ENCODE measurements around the gene KIZ.

The KIZ gene

GRCh38 chr20:21258411-21258810, 132.5 kb downstream of the KIZ start:
- no peak for DNase-seq (ENCODE audit: extremely low read depth in 1 of 2, low read depth in 1 of 2)

- DNase-seq (ENCODE audit: extremely low read depth in 1 of 2, low read depth in 1 of 2): no peak
Observed at GRCh38 chr20:21259346-21259745, 133.5 kb downstream of the KIZ start.

GRCh38 chr20:21262812-21263211, 136.9 kb downstream of the KIZ start:
- no peak for DNase-seq (ENCODE audit: extremely low read depth in 1 of 2, low read depth in 1 of 2)

- DNase-seq (ENCODE audit: extremely low read depth in 1 of 2, low read depth in 1 of 2): no peak
Observed at GRCh38 chr20:21265261-21266190, 139.6 kb downstream of the KIZ start.

GRCh38 chr20:21266191-21266536, 140.3 kb downstream of the KIZ start:
- no peak for DNase-seq (ENCODE audit: extremely low read depth in 1 of 2, low read depth in 1 of 2)

GRCh38 chr20:21269772-21270171, 143.9 kb downstream of the KIZ start:
- DNase-seq (ENCODE audit: extremely low read depth in 1 of 2, low read depth in 1 of 2): no peak

DNA sequence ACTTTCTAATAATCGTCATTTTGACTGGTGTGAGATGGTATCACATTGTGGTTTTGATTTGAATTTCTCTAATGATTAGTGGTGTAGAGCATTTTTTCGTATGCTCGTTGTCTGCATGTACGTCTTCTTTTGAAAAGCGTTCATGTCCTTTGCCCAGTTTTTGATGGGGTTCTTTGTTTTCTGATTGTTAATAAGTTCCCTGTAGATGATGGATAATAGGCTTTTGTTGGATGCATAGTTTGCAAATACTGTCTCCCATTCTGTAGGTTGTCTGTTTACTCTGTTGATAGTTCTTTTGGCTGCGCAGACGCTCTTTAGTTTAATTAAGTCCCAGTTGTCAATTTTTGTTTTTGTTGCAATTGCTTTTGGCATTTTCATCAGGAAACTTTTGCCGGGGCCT, 144.9 kb downstream of the KIZ start:
- no peak for DNase-seq (ENCODE audit: extremely low read depth in 1 of 2, low read depth in 1 of 2)

DNA sequence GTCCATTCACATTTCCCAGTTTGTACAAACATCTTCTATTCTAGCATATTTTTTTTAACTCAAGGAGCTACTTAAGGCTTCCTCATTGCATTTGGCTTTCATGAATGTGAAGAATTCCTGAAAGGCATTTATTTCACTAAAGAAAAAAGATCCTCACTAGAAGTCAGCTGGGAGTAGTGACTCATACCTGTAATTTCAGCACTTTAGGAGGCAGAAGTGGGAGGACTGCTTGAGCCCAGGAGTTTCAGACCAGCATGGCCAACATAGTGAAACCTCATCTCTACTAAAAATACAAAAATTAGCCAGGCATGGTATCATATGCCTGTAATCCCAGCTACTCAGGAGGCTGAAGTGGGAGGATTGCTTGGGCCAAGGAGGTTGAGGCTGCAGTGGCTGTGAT, 146.4 kb downstream of the KIZ start:
- no peak for DNase-seq (ENCODE audit: extremely low read depth in 1 of 2, low read depth in 1 of 2)

DNA sequence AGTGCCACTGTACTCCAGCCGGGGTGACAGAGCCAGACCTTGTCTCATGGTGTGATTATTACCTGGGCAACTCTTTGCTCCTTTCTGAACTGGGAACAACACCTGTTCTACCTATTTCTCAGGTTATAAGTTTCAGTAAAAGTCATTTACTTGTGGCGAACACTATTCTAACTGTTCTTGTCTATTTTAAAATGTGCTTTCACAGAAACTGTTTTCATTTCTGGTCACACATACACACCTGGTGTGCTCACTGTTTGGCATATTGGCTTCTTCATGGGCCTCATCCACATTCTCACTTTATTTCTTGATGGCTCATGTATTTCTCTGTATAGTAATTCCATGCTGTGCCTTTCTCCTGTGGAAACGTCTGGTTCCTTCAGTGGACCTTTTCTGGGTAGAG, 146.8 kb downstream of the KIZ start:
- DNase-seq (ENCODE audit: extremely low read depth in 1 of 2, low read depth in 1 of 2): no peak

DNA sequence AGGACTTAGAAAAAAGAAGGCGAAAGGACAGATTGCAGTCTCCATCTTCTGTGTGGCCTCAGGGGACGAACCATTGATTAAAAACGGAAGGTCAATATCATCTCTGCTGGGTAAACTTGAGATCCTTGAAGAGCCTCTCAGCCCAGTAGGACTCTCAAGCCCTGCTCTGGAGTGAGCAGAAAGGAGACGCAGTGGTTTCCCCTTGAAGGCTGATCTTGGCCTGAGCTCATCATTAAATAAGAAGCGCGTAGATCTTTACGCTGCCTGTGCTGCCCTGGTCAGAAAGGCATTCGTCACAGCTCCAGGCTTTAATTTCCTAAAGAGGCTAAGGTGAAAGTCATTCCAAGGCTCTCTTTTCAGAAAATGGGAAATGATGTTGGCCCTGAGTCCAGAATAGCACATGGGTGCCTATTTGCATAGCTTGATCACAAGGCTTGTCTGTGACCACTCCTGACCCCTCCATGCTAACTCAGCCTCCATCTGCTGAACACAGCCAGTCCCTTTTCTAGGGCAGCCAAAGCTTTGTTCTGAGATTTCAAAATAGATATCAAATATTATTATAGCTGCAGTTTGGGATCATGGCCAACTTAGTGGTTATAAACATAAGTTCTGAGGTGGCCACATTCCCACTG, 148.0 kb downstream of the KIZ start:
- DNase-seq (ENCODE audit: extremely low read depth in 1 of 2, low read depth in 1 of 2): no peak

DNA sequence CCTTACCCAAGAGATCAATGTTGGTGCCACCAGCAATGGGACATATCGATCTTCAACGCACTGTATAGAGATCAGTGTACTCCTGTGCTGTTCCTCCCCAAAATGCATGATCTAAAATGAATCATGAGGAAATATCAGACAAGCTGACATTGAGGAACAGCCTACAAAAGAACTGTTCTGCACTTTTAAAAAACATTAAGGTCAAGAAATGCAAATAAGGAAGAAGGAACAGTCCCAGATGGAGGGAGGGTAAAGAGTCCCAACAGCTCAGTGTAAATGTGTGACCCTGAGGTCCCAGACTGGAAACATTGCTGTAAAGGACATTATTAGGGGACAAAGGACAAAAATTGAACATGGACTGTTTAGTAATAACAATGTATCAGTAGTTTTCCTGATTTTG, 152.9 kb downstream of the KIZ start:
- no peak for DNase-seq (ENCODE audit: extremely low read depth in 1 of 2, low read depth in 1 of 2)

- DNase-seq (ENCODE audit: extremely low read depth in 1 of 2, low read depth in 1 of 2): no peak
Observed at GRCh38 chr20:21279706-21280521, 154.0 kb downstream of the KIZ start.

DNA sequence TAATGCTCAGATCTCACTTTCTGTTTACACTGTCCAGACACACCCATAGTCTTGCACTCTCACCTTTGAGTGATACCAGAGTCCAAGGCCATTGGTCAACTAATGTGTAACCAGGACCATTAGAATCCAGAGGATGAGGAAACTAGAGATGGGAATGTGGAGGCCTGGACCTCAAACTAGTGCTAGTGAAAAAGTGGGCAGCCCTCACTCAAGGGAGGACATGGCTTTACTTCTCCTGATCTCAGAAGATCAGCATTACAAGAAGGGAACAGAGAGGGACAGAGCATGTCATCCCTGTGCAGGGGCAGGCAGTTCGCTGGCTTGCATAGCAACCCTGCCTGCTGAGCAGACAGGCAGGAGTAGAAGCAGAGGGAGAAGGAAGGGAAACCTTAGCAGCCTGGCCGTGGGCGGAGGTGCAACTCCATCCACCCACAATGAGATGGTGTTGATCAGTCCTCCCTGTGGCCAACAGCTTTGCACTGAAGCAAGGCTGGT, 154.7 kb downstream of the KIZ start:
- no peak for DNase-seq (ENCODE audit: extremely low read depth in 1 of 2, low read depth in 1 of 2)

- DNase-seq (ENCODE audit: extremely low read depth in 1 of 2, low read depth in 1 of 2): no peak
Observed at GRCh38 chr20:21286775-21287174, 160.9 kb downstream of the KIZ start.

- no peak for DNase-seq (ENCODE audit: extremely low read depth in 1 of 2, low read depth in 1 of 2)
Observed at GRCh38 chr20:21288587-21289370, 162.9 kb downstream of the KIZ start.

GRCh38 chr20:21289651-21290050, 163.8 kb downstream of the KIZ start:
- DNase-seq (ENCODE audit: extremely low read depth in 1 of 2, low read depth in 1 of 2): no peak

DNA sequence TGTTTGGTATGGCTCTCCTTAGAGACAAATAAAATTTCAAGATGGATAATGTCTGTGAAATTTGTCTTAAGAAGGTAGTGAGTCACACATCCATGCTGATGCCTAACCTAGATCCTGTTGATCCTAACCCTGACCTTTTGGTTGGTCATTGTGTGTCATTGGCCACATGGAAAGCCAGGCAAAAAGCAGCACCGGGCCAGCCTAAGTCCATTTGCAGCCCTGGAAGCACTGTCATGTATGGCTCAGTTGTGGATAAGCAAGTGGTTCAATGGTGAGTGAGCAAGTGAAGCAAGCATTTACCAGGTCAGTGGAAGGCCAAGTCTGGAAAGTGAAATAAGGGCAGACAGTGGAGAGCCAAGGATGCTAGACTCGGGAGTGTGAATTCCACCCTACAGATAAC, 165.1 kb downstream of the KIZ start:
- DNase-seq (ENCODE audit: extremely low read depth in 1 of 2, low read depth in 1 of 2): no peak

DNA sequence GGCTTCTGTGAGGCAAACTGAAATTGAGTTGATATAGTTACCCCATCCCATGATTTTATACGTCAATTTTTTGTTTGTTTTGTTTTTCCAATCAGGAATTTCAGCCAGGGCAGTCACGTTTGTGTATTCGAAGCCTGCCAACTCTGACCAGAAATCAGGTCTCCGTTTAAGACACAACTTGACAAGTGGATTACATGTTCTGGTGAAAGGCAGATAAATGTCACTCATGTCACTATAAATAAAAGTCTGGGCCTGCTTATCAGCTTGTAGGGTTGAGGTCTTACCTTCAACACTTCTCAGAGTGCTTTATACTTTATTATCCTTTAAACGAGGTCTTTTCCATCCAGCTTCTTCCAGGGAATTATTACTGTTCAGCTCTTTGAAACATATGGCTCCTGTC, 168.9 kb downstream of the KIZ start:
- no peak for DNase-seq (ENCODE audit: extremely low read depth in 1 of 2, low read depth in 1 of 2)
